ENCODE results near the gene RAX2.
"Not testable (repeated sequence)": the region's sequence is repeated elsewhere in the genome, so short reads cannot be mapped to it uniquely, and the experiment has no call there.

Gene RAX2

GRCh38 chr19:3771906-3772455 is at the start of gene RAX2:
Gene RAX2 (minus strand): TSS chr19:3772228. CDS start chr19:3771742, 486 bp downstream.
- no peak for DNase-seq

GRCh38 chr19:3821156-3821555 is 49.1 kb upstream of the RAX2 start:
- no peak for DNase-seq

- DNase-seq = no peak
Observed at GRCh38 chr19:3819989-3820388, 48.0 kb upstream of the RAX2 start.

- no peak for DNase-seq
Observed at GRCh38 chr19:3818918-3819317, 46.9 kb upstream of the RAX2 start.

- DNase-seq = peak; percentile 11
Observed at GRCh38 chr19:3818466-3818865, 46.4 kb upstream of the RAX2 start.

GRCh38 chr19:3817761-3818160 is 45.7 kb upstream of the RAX2 start:
- no peak for DNase-seq

GRCh38 chr19:3816566-3817218 is 44.7 kb upstream of the RAX2 start:
- DNase-seq = no peak

GRCh38 chr19:3816148-3816547 is 44.1 kb upstream of the RAX2 start:
- not testable (repeated sequence) for DNase-seq

- no peak for DNase-seq
Observed at GRCh38 chr19:3814648-3815047, 42.6 kb upstream of the RAX2 start.

- no peak for DNase-seq
Observed at GRCh38 chr19:3813473-3814392, 41.7 kb upstream of the RAX2 start.

GRCh38 chr19:3810708-3811355 is 38.8 kb upstream of the RAX2 start:
- DNase-seq = no peak

- DNase-seq = no peak
Observed at GRCh38 chr19:3809881-3810707, 38.1 kb upstream of the RAX2 start.

- no peak for DNase-seq
Observed at GRCh38 chr19:3808420-3809143, 36.6 kb upstream of the RAX2 start.

GRCh38 chr19:3807574-3808354 is 35.7 kb upstream of the RAX2 start:
- DNase-seq = no peak

- DNase-seq = no peak
Observed at GRCh38 chr19:3807131-3807480, 35.1 kb upstream of the RAX2 start.

- no peak for DNase-seq
Observed at GRCh38 chr19:3805859-3806258, 33.8 kb upstream of the RAX2 start.

GRCh38 chr19:3804429-3804828 is 32.4 kb upstream of the RAX2 start:
- no peak for DNase-seq

- no peak for DNase-seq
Observed at GRCh38 chr19:3803986-3804385, 32.0 kb upstream of the RAX2 start.

GRCh38 chr19:3803114-3803888 is 31.3 kb upstream of the RAX2 start:
- no peak for DNase-seq

- DNase-seq = peak; percentile 31
Observed at GRCh38 chr19:3801412-3802096, 29.5 kb upstream of the RAX2 start.
